Panc1 (cell line): ENCODE data around the gene UVSSA. TPM values are rescaled to one million over a fixed set of nuclear protein-coding genes. Genes with fewer than 3 reads are reported as not detected.

Experiments
- ATAC-seq: fragments of 200-7000 bp; cut with Tn5 transposase; 2 replicates; pipeline ENCODE4 v1.9.1; 2020; ENCODE audit warnings: mild to moderate bottlenecking, moderate library complexity
- BruUV-seq: library from RNA; stranded (reverse); fragments of 400-500 nt; replicated peaks from 2 replicates; lab custom pipeline; 2021; lab: Mats Ljungman, UMichigan
- CTCF ChIA-PET: fragments of 300-600 bp; sonication (Branson Sonifier 250); formaldehyde crosslinking; loops from one replicate; lab custom pipeline; 2022; ENCODE audit warnings: antibody characterized with exemption; lab: Charles Lee
- POLR2A ChIA-PET: fragments of 300-600 bp; sonication (Branson Sonifier 250); formaldehyde crosslinking; loops from one replicate; lab custom pipeline; 2022; ENCODE audit warnings: antibody characterized with exemption; lab: Charles Lee
- DNase-seq: peaks from one replicate; pipeline ENCODE4 v3.0.0-alpha.2; 2010; ENCODE audit warnings: low read depth, low spot score
- H3K27ac ChIP-seq: 2 replicates; pipeline ENCODE4 v1.5.1; 2011; ENCODE audit warnings: mild to moderate bottlenecking, low read length, inconsistent platforms
- H3K27me3 ChIP-seq: fragments of 200-500 bp; sonication (Bioruptor generic); 2 replicates; pipeline ENCODE4 v1.6.0; 2014; ENCODE audit warnings: low read length, inconsistent platforms; ENCODE audit not compliant: control insufficient read depth, insufficient read depth
- H3K36me3 ChIP-seq: fragments of 200-500 bp; sonication (Bioruptor generic); 2 replicates; pipeline ENCODE4 v1.5.1; 2014; ENCODE audit warnings: inconsistent platforms, mild to moderate bottlenecking, low read length, moderate library complexity; ENCODE audit not compliant: control insufficient read depth, insufficient read depth
- H3K4me1 ChIP-seq: 2 replicates; pipeline ENCODE4 v1.5.1; 2011; ENCODE audit warnings: inconsistent platforms, mild to moderate bottlenecking, low read length, moderate library complexity; ENCODE audit not compliant: control insufficient read depth, insufficient read depth
- H3K4me3 ChIP-seq, 2 experiments: 2 replicates each; pipeline ENCODE4 v1.5.1; 2011 to 2012; ENCODE audit warnings: low read depth in 2 of 2, low read length in 2 of 2, mild to moderate bottlenecking in 2 of 2, inconsistent platforms in 1 of 2, moderate library complexity in 1 of 2
- H3K9me3 ChIP-seq: fragments of 200-500 bp; sonication (Bioruptor generic); 2 replicates; pipeline ENCODE4 v1.5.1; 2014; ENCODE audit warnings: low read depth, mild to moderate bottlenecking, inconsistent platforms, low read length, moderate library complexity; ENCODE audit not compliant: control insufficient read depth, insufficient read depth
- CTCF ChIP-seq: fragments of 450-650 bp; IDR thresholded peaks from 2 replicates; pipeline ENCODE4 v1.5.1; 2017; ENCODE audit warnings: mild to moderate bottlenecking
- POLR2AphosphoS5 ChIP-seq: IDR thresholded peaks from 2 replicates; pipeline ENCODE4 v1.6.1; 2012; ENCODE audit warnings: mild to moderate bottlenecking, low read depth, low read length, moderate library complexity
- SIN3A ChIP-seq: IDR thresholded peaks from 2 replicates; pipeline ENCODE4 v1.6.1; 2012; ENCODE audit warnings: low read depth, mild to moderate bottlenecking, low read length, moderate library complexity, borderline replicate concordance; ENCODE audit not compliant: insufficient read depth
- TCF7L2 ChIP-seq: IDR thresholded peaks from 2 replicates; pipeline ENCODE4 v1.6.1; 2011; ENCODE audit warnings: mild to moderate bottlenecking, low read depth, low read length, inconsistent platforms
- in situ Hi-C: cut with HindIII; loops from 2 replicates; pipeline ENCODE4 v1.10.0; 2016; ENCODE audit warnings: low sequenced_read_pairs, low pct_unique_long_range_greater_than_20kb
- intact Hi-C: fragments of 100-400 bp; cut with micrococcal nuclease; formaldehyde crosslinking; loops from one replicate; pipeline ENCODE4 v1.10.0; 2022; ENCODE audit not compliant: unreplicated experiment
- total RNA-seq: library from RNA; stranded (reverse); gene quantifications from one replicate; pipeline ENCODE4 v1.2.1, GENCODE V29; 2021; ENCODE audit not compliant: unreplicated experiment
- TF ChIP-seq, protein P1 (sequence below), 2 experiments: IDR thresholded peaks; 2 replicates each; pipeline ENCODE4 v1.6.1; 2011 to 2012; ENCODE audit warnings: low read depth in 2 of 2, control low read depth in 1 of 2, low read length in 1 of 2, mild to moderate bottlenecking in 1 of 2, moderate library complexity in 1 of 2; ENCODE audit not compliant: insufficient read depth in 1 of 2

The UVSSA gene
- total RNA-seq, 1 experiment from 2014 or later = 23.4 TPM

DNA sequence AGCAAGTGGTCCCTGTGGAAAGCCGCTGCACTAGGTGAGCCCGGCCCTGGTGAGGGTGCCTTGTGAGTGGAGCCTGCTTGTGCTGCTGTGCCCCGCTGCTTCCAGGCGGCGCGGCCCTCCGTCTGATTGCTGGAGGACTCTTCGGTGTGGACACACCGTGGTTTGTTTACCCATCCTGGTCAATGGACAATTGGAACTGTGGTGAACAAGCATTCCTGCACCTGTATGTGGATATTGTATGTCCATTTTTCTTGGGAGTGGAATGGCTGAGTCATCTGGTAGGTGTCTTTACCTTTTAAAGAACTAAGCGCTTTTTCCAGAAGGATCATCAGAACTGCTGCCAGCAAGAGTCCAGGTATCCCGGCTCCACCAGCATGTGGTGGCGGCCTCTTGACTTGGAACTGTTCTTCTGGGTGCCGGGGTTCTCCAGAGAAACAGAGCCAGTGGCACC lies 41.7 kb upstream of the UVSSA start:
- no peak for ATAC-seq

GRCh38 chr4:1305781-1306455 lies 41.1 kb upstream of the UVSSA start:
- in situ Hi-C loops (no loop called here), intact Hi-C loops (no loop called here)
- H3K9me3 ChIP-seq = no peaks in the 10 kb centered on the region
- no peak for DNase-seq
- no peaks in the 10 kb centered on the region for H3K27me3 ChIP-seq
- POLR2A ChIA-PET = no interaction called here
- H3K4me3 ChIP-seq = no peak overlapping the region
- TF ChIP-seq POLR2AphosphoS5 (no peak), TCF7L2 (no peak), SIN3A (no peak), CTCF (no peak)
- TF ChIP-seq, protein P1, sequence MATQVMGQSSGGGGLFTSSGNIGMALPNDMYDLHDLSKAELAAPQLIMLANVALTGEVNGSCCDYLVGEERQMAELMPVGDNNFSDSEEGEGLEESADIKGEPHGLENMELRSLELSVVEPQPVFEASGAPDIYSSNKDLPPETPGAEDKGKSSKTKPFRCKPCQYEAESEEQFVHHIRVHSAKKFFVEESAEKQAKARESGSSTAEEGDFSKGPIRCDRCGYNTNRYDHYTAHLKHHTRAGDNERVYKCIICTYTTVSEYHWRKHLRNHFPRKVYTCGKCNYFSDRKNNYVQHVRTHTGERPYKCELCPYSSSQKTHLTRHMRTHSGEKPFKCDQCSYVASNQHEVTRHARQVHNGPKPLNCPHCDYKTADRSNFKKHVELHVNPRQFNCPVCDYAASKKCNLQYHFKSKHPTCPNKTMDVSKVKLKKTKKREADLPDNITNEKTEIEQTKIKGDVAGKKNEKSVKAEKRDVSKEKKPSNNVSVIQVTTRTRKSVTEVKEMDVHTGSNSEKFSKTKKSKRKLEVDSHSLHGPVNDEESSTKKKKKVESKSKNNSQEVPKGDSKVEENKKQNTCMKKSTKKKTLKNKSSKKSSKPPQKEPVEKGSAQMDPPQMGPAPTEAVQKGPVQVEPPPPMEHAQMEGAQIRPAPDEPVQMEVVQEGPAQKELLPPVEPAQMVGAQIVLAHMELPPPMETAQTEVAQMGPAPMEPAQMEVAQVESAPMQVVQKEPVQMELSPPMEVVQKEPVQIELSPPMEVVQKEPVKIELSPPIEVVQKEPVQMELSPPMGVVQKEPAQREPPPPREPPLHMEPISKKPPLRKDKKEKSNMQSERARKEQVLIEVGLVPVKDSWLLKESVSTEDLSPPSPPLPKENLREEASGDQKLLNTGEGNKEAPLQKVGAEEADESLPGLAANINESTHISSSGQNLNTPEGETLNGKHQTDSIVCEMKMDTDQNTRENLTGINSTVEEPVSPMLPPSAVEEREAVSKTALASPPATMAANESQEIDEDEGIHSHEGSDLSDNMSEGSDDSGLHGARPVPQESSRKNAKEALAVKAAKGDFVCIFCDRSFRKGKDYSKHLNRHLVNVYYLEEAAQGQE (IDR thresholded peaks at IDR 0.05; ENCODE audit: insufficient read depth in 1 of 2, low read depth in 2 of 2, low read length in 1 of 2) = no peak
- no peak for ATAC-seq
- no peak overlapping the region for H3K27ac ChIP-seq
- no peaks in the 10 kb centered on the region for H3K4me1 ChIP-seq
- H3K36me3 ChIP-seq = no peaks in the 10 kb centered on the region
- CTCF ChIA-PET = no interaction called here
- no TSS peak for BruUV-seq

More for the DNA sequence above, 41.7 kb upstream of the UVSSA start:
- DNase-seq = no peak
- Histone ChIP-seq H3K9me3 (no peaks in the 10 kb centered on the region), H3K36me3 (no peaks in the 10 kb centered on the region), H3K27me3 (no peaks in the 10 kb centered on the region), H3K4me1 (no peaks in the 10 kb centered on the region), H3K4me3 (no peak overlapping the region), H3K27ac (no peak overlapping the region)
- intact Hi-C loops = no loop called here
- in situ Hi-C loops = no loop called here
- CTCF ChIA-PET = no interaction called here
- no TSS peak for BruUV-seq
- POLR2A ChIA-PET = no interaction called here
- TF ChIP-seq CTCF = no peak
- TF ChIP-seq, protein P1 (IDR thresholded peaks at IDR 0.05; ENCODE audit: insufficient read depth in 1 of 2, low read depth in 2 of 2, low read length in 1 of 2) = no peak
- TF ChIP-seq POLR2AphosphoS5 = no peak
- no peak for TF ChIP-seq TCF7L2
- no peak for TF ChIP-seq SIN3A
